ENCODE measurements around the gene VPS35L.

The VPS35L gene

GRCh38 chr16:19696961-19697360 lies 141.5 kb downstream of the VPS35L start:
- no peak for DNase-seq

- DNase-seq = no peak
Measured at GRCh38 chr16:19697756-19698318, 142.3 kb downstream of the VPS35L start.

GRCh38 chr16:19698480-19699465 lies 143.3 kb downstream of the VPS35L start:
- no peak for DNase-seq

GRCh38 chr16:19699472-19699871 lies 144.0 kb downstream of the VPS35L start:
- DNase-seq = no peak

- no peak for DNase-seq
Measured at GRCh38 chr16:19700319-19700781, 144.8 kb downstream of the VPS35L start.

GRCh38 chr16:19701091-19701490 lies 145.6 kb downstream of the VPS35L start:
- DNase-seq = no peak

- DNase-seq = no peak
Measured at GRCh38 chr16:19703172-19703889, 147.8 kb downstream of the VPS35L start.

- DNase-seq = no peak
Measured at GRCh38 chr16:19704321-19705145, 149.0 kb downstream of the VPS35L start.

GRCh38 chr16:19705146-19705501 lies 149.6 kb downstream of the VPS35L start:
- DNase-seq = no peak

- DNase-seq = no peak
Measured at GRCh38 chr16:19705843-19706242, 150.3 kb downstream of the VPS35L start.

- no peak for DNase-seq
Measured at GRCh38 chr16:19706846-19707245, 151.3 kb downstream of the VPS35L start.

GRCh38 chr16:19707569-19708295 lies 152.2 kb downstream of the VPS35L start:
- DNase-seq = no peak

GRCh38 chr16:19708296-19709205 lies 153.0 kb downstream of the VPS35L start:
- no peak for DNase-seq

- no peak for DNase-seq
Measured at GRCh38 chr16:19709381-19710136, 154.1 kb downstream of the VPS35L start.

GRCh38 chr16:19710191-19710908 lies 154.8 kb downstream of the VPS35L start:
- no peak for DNase-seq

GRCh38 chr16:19710991-19711545 lies 155.6 kb downstream of the VPS35L start:
- no peak for DNase-seq

- no peak for DNase-seq
Measured at GRCh38 chr16:19711643-19712042, 156.1 kb downstream of the VPS35L start.

- no peak for DNase-seq
Measured at GRCh38 chr16:19712418-19713058, 157.0 kb downstream of the VPS35L start.

Measured in activated CD4-positive, alpha-beta T cell treated with anti-CD3 and anti-CD28 coated beads for 1 hour (primary cell).